OCI-LY1 (cell line): Measurements from ENCODE around the gene AQP7.

Experiments used
- CTCF ChIP-seq: fragments of 200-600 bp; sonication (generic), shearing (Covaris generic); IDR thresholded peaks from 2 replicates; pipeline ENCODE4 v1.5.1; 2017; ENCODE audit warnings: mild to moderate bottlenecking, antibody characterized with exemption, low read length, moderate library complexity, mixed read lengths
- EZH2 ChIP-seq: fragments of 200-600 bp; sonication (generic), shearing (Covaris generic); IDR thresholded peaks from 2 replicates; pipeline ENCODE4 v1.8.0; 2017; ENCODE audit warnings: borderline replicate concordance, mixed run types, mild to moderate bottlenecking, antibody characterized with exemption, low read length, moderate library complexity, mixed read lengths

GRCh38 chr9:33346564-33346963 is 55.8 kb downstream of the AQP7 start:
- TF ChIP-seq CTCF, result no peak
- TF ChIP-seq EZH2, result no peak
